ENCODE measurements around the gene KLHL10. TPM values are rescaled to one million over a fixed set of nuclear protein-coding genes. Genes with fewer than 3 reads are reported as not detected.
A peak's percentile ranks its signal among the peaks of the same experiment; 100 is the strongest.

The KLHL10 gene
- total and polyA plus RNA-seq, 2 of the 13 experiments (the other 11 are each of a cell fraction or from before 2014, with no cell fraction given), result 0.04 to 0.08 TPM

DNA sequence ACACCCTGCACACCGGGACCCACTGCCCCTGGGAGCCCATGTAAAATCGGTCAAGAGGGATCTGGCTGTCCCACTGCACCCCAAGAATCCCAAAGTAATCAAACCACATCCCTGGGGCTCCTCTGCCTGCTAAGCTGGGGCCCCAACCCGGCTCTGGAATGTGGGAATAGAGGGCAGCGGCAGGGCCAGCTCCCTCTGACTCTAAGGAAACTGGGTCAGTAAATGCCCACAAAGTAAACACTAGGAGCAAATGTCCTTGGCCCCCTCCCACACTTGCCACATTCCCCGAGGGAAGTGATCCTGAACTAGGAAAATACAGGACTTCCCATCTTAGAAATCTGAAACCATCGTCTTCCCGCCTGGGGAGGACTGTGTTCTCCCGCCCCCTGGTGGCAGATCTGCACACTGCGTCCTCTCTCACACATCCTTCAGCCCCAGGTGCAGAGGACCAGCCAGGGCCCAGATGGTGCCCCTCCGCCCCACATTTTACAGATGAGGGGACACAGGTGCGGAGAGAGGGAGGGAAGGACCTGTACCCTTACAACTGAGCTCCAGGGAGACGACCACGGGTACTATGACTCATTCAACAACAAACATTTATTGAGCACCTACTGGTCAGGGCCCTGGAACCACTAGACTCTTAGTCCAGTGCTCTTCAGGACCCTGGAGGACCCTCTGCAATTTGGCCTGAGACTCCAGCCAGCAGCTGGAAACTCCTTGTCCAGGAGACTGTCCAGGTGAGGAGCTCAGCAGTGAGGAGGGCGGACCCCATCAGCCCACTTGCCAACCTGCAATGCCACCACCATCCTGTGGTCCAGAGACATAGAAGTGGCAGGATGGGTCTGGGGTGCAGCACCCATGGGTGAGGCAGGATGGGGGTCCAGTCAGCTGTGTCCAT lies 36.0 kb upstream of the KLHL10 start (continued):
- TF ChIP-seq, protein P1, sequence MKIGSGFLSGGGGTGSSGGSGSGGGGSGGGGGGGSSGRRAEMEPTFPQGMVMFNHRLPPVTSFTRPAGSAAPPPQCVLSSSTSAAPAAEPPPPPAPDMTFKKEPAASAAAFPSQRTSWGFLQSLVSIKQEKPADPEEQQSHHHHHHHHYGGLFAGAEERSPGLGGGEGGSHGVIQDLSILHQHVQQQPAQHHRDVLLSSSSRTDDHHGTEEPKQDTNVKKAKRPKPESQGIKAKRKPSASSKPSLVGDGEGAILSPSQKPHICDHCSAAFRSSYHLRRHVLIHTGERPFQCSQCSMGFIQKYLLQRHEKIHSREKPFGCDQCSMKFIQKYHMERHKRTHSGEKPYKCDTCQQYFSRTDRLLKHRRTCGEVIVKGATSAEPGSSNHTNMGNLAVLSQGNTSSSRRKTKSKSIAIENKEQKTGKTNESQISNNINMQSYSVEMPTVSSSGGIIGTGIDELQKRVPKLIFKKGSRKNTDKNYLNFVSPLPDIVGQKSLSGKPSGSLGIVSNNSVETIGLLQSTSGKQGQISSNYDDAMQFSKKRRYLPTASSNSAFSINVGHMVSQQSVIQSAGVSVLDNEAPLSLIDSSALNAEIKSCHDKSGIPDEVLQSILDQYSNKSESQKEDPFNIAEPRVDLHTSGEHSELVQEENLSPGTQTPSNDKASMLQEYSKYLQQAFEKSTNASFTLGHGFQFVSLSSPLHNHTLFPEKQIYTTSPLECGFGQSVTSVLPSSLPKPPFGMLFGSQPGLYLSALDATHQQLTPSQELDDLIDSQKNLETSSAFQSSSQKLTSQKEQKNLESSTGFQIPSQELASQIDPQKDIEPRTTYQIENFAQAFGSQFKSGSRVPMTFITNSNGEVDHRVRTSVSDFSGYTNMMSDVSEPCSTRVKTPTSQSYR (CRISPR knock-in tag; IDR thresholded peaks at IDR 0.05; ENCODE audit: borderline replicate concordance), result no peak
- no peak for TF ChIP-seq ZNF138 (CRISPR knock-in tag; IDR thresholded peaks at IDR 0.05; ENCODE audit: low read depth)
- peak; percentile 53 for TF ChIP-seq YY1 (IDR thresholded peaks at IDR 0.05; ENCODE audit: insufficient read depth, insufficient replicate concordance, low read depth, low read length)
- TF ChIP-seq ZNF557 (CRISPR knock-in tag; IDR thresholded peaks at IDR 0.05), result no peak
- TF ChIP-seq SRF (IDR thresholded peaks at IDR 0.05; ENCODE audit: low read depth, low read length), result no peak
- no peak for TF ChIP-seq ZNF33A (CRISPR knock-in tag; IDR thresholded peaks at IDR 0.05; ENCODE audit: borderline replicate concordance)
- no peak for TF ChIP-seq ZNF44 (CRISPR knock-in tag; IDR thresholded peaks at IDR 0.05)
- TF ChIP-seq SMARCE1 (IDR thresholded peaks at IDR 0.05; ENCODE audit: borderline replicate concordance), result no peak
- TF ChIP-seq ZFP1 (CRISPR knock-in tag; IDR thresholded peaks at IDR 0.05), result 0 out of 2 replicates have a peak, but pooled peaks have one; percentile 56
- TF ChIP-seq ATAD3A (CRISPR knock-in tag; IDR thresholded peaks at IDR 0.05), result no peak
- no peak for TF ChIP-seq ZNF652 (CRISPR knock-in tag; IDR thresholded peaks at IDR 0.05; ENCODE audit: borderline replicate concordance, low read depth)
- TF ChIP-seq ZNF160 (CRISPR knock-in tag; IDR thresholded peaks at IDR 0.05), result peak; percentile 27; the same call in 1 of the 2 replicates
- no peak for TF ChIP-seq RBAK (CRISPR knock-in tag; IDR thresholded peaks at IDR 0.05)
- peak; percentile 32; the same call in 1 of the 2 replicates for TF ChIP-seq GATAD1 (CRISPR knock-in tag; IDR thresholded peaks at IDR 0.05)
- no peak for TF ChIP-seq ZSCAN12 (CRISPR knock-in tag; IDR thresholded peaks at IDR 0.05)
- peak; percentile 39 for TF ChIP-seq MED8 (CRISPR knock-in tag; IDR thresholded peaks at IDR 0.05; ENCODE audit: insufficient replicate concordance)
- TF ChIP-seq, protein P2, sequence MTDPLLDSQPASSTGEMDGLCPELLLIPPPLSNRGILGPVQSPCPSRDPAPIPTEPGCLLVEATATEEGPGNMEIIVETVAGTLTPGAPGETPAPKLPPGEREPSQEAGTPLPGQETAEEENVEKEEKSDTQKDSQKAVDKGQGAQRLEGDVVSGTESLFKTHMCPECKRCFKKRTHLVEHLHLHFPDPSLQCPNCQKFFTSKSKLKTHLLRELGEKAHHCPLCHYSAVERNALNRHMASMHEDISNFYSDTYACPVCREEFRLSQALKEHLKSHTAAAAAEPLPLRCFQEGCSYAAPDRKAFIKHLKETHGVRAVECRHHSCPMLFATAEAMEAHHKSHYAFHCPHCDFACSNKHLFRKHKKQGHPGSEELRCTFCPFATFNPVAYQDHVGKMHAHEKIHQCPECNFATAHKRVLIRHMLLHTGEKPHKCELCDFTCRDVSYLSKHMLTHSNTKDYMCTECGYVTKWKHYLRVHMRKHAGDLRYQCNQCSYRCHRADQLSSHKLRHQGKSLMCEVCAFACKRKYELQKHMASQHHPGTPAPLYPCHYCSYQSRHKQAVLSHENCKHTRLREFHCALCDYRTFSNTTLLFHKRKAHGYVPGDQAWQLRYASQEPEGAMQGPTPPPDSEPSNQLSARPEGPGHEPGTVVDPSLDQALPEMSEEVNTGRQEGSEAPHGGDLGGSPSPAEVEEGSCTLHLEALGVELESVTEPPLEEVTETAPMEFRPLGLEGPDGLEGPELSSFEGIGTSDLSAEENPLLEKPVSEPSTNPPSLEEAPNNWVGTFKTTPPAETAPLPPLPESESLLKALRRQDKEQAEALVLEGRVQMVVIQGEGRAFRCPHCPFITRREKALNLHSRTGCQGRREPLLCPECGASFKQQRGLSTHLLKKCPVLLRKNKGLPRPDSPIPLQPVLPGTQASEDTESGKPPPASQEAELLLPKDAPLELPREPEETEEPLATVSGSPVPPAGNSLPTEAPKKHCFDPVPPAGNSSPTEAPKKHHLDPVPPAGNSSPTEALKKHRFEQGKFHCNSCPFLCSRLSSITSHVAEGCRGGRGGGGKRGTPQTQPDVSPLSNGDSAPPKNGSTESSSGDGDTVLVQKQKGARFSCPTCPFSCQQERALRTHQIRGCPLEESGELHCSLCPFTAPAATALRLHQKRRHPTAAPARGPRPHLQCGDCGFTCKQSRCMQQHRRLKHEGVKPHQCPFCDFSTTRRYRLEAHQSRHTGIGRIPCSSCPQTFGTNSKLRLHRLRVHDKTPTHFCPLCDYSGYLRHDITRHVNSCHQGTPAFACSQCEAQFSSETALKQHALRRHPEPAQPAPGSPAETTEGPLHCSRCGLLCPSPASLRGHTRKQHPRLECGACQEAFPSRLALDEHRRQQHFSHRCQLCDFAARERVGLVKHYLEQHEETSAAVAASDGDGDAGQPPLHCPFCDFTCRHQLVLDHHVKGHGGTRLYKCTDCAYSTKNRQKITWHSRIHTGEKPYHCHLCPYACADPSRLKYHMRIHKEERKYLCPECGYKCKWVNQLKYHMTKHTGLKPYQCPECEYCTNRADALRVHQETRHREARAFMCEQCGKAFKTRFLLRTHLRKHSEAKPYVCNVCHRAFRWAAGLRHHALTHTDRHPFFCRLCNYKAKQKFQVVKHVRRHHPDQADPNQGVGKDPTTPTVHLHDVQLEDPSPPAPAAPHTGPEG (CRISPR knock-in tag; IDR thresholded peaks at IDR 0.05), result no peak
- TF ChIP-seq SIX1 (CRISPR knock-in tag; IDR thresholded peaks at IDR 0.05; ENCODE audit: borderline replicate concordance), result peak; percentile 94
- TF ChIP-seq, protein P3, sequence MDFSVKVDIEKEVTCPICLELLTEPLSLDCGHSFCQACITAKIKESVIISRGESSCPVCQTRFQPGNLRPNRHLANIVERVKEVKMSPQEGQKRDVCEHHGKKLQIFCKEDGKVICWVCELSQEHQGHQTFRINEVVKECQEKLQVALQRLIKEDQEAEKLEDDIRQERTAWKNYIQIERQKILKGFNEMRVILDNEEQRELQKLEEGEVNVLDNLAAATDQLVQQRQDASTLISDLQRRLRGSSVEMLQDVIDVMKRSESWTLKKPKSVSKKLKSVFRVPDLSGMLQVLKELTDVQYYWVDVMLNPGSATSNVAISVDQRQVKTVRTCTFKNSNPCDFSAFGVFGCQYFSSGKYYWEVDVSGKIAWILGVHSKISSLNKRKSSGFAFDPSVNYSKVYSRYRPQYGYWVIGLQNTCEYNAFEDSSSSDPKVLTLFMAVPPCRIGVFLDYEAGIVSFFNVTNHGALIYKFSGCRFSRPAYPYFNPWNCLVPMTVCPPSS (IDR thresholded peaks at IDR 0.05), result no peak
